AG09309 (cell line): ENCODE measurements around the gene METTL21C.

Source experiments
- DNase-seq: peaks from one replicate; pipeline ENCODE4 v3.0.0-alpha.2; 2010; ENCODE audit warnings: low read depth
- H3K4me3 ChIP-seq: 2 replicates; pipeline ENCODE4 v1.5.1; 2011; ENCODE audit warnings: mild to moderate bottlenecking, low read depth, low read length, moderate library complexity; ENCODE audit not compliant: control insufficient read depth
- CTCF ChIP-seq: IDR thresholded peaks from 2 replicates; pipeline ENCODE4 v1.5.1; 2011; ENCODE audit warnings: mild to moderate bottlenecking, low read depth, low read length, inconsistent platforms; ENCODE audit not compliant: insufficient read depth, control insufficient read depth; ENCODE audit errors: missing control alignments

METTL21C gene

GRCh38 chr13:102682211-102682610 lies 12.6 kb downstream of the METTL21C start:
- no peak overlapping the region for H3K4me3 ChIP-seq
- DNase-seq = no peak

GRCh38 chr13:102680842-102681740 lies 13.8 kb downstream of the METTL21C start:
- no peak overlapping the region for H3K4me3 ChIP-seq
- no peak for DNase-seq
- no peak for TF ChIP-seq CTCF

More at GRCh38 chr13:102682211-102682610, 12.6 kb downstream of the METTL21C start:
- TF ChIP-seq CTCF = no peak

- H3K4me3 ChIP-seq = no peak overlapping the region
- DNase-seq = no peak
- no peak for TF ChIP-seq CTCF
These were observed 14.6 kb downstream of the METTL21C start for GRCh38 chr13:102680133-102680717.

GRCh38 chr13:102679449-102680132 lies 15.3 kb downstream of the METTL21C start:
- no peak overlapping the region for H3K4me3 ChIP-seq

GRCh38 chr13:102678339-102679107 lies 16.3 kb downstream of the METTL21C start:
- no peak overlapping the region for H3K4me3 ChIP-seq
- TF ChIP-seq CTCF = no peak
- no peak for DNase-seq

More at GRCh38 chr13:102679449-102680132, 15.3 kb downstream of the METTL21C start:
- TF ChIP-seq CTCF = no peak
- no peak for DNase-seq

- TF ChIP-seq CTCF = no peak
- H3K4me3 ChIP-seq = no peak overlapping the region
- DNase-seq = no peak
These were observed 17.7 kb downstream of the METTL21C start for GRCh38 chr13:102677122-102677521.
